Endodermal cell (in vitro differentiated cells): Measurements from ENCODE around the gene TFRC. TPM values are rescaled to one million over a fixed set of nuclear protein-coding genes. Genes with fewer than 3 reads are reported as not detected.
"Not testable (repeated sequence)": the region's sequence is repeated elsewhere in the genome, so short reads cannot be mapped to it uniquely, and the experiment has no call there.

ENCODE experiments used
- DNase-seq: peaks from one replicate; pipeline ENCODE4 v3.0.0-alpha.2; 2017
- H3K27ac ChIP-seq: 2 replicates; pipeline ENCODE4 v1.5.1; 2013; ENCODE audit warnings: mild to moderate bottlenecking, low read depth, low read length, moderate library complexity
- H3K27me3 ChIP-seq: 2 replicates; pipeline ENCODE4 v1.6.1; 2013; ENCODE audit warnings: mild to moderate bottlenecking, low read length, moderate library complexity; ENCODE audit not compliant: insufficient read depth, control insufficient read depth, poor library complexity, severe bottlenecking
- H3K36me3 ChIP-seq: 2 replicates; pipeline ENCODE4 v1.7.0; 2013; ENCODE audit warnings: mild to moderate bottlenecking, low read length, moderate library complexity; ENCODE audit not compliant: control insufficient read depth, insufficient read depth
- H3K4me1 ChIP-seq: one replicate; pipeline ENCODE4 v1.7.0; 2013; ENCODE audit warnings: low read length; ENCODE audit not compliant: control insufficient read depth, insufficient read depth
- H3K4me3 ChIP-seq: 2 replicates; pipeline ENCODE4 v1.5.1; 2013; ENCODE audit warnings: mild to moderate bottlenecking, low read length, moderate library complexity
- H3K9ac ChIP-seq: 2 replicates; pipeline ENCODE4 v1.6.1; 2013; ENCODE audit warnings: mild to moderate bottlenecking, low read length, moderate library complexity; ENCODE audit not compliant: poor library complexity, severe bottlenecking; ENCODE audit errors: extremely low read depth
- H3K9me3 ChIP-seq: 2 replicates; pipeline ENCODE4 v1.6.1; 2013; ENCODE audit warnings: mild to moderate bottlenecking, low read length, moderate library complexity; ENCODE audit not compliant: control insufficient read depth
- H3K27ac Mint-ChIP-seq: 2 replicates; pipeline ENCODE4 v1.8.0; 2020; ENCODE audit warnings: mixed read lengths
- H3K27me3 Mint-ChIP-seq: 2 replicates; pipeline ENCODE4 v1.8.0; 2021; ENCODE audit warnings: mild to moderate bottlenecking, mixed read lengths; ENCODE audit not compliant: insufficient read depth
- H3K36me3 Mint-ChIP-seq: 2 replicates; pipeline ENCODE4 v1.8.0; 2020; ENCODE audit warnings: low read depth, mixed read lengths
- H3K4me1 Mint-ChIP-seq: 2 replicates; pipeline ENCODE4 v1.8.0; 2020; ENCODE audit warnings: mixed read lengths
- H3K4me3 Mint-ChIP-seq: 2 replicates; pipeline ENCODE4 v1.8.0; 2020; ENCODE audit warnings: mild to moderate bottlenecking, moderate library complexity, mixed read lengths
- H3K9me3 Mint-ChIP-seq: 2 replicates; pipeline ENCODE4 v1.8.0; 2020; ENCODE audit warnings: mild to moderate bottlenecking, mixed read lengths
- CTCF ChIP-seq: fragments of 200-600 bp; sonication (generic); conservative IDR thresholded peaks from 2 replicates; pipeline ENCODE4 v1.5.0; 2021; ENCODE audit warnings: antibody characterized with exemption, mild to moderate bottlenecking
- WGBS, 2 experiments: methylation state at CpG; one replicate each; pipeline versions ENCODE4 v1.1.5 to v1.1.7; 2013; ENCODE audit warnings: missing lambda C conversion rate in 2 of 2, mixed read lengths in 1 of 2; ENCODE audit not compliant: insufficient coverage in 1 of 2, insufficient read length in 1 of 2; 5-methylcytosine and 5-hydroxymethylcytosine counted together
- total RNA-seq, 2 donors: library from RNA; stranded (reverse); fragmentation: NEBNext Ultra II Directional in 1 of 2; extraction: Animal tissue kit (Norgen Biotek cat#: 25700) in 1 of 2; gene quantifications; 2 replicates in 1 of 2; 3 replicates in 1 of 2; pipeline ENCODE4 v1.2.1, GENCODE V29; 2021

Gene TFRC
- total RNA-seq, 2 donors from 2014 or later = 69.0 to 90.0 TPM

GRCh38 chr3:196108075-196108743, 26.3 kb upstream of the TFRC start:
- Mint-ChIP-seq H3K4me3 (no peak overlapping the region), H3K9me3 (no peaks in the 10 kb centered on the region), H3K27ac (peak overlapping the region; percentile 86), H3K36me3 (no peaks in the 10 kb centered on the region), H3K27me3 (no peaks in the 10 kb centered on the region), H3K4me1 (peaks cover 8% of the 10 kb centered on the region)
- peak; percentile 27 for TF ChIP-seq CTCF
- H3K9ac ChIP-seq = no peak overlapping the region
- 66 to 70% methylated on average over 11 to 13 of the region's 13 CpGs for WGBS, 2 experiments
- H3K27ac ChIP-seq = no peak overlapping the region
- peak; percentile 83 for DNase-seq
- H3K27me3 ChIP-seq = no peaks in the 10 kb centered on the region
- H3K36me3 ChIP-seq = no peaks in the 10 kb centered on the region
- H3K4me1 ChIP-seq = peaks cover 5% of the 10 kb centered on the region
- no peak overlapping the region for H3K4me3 ChIP-seq
- H3K9me3 ChIP-seq = no peaks in the 10 kb centered on the region

- H3K36me3 ChIP-seq, H3K9ac ChIP-seq, H3K27ac Mint-ChIP-seq, H3K36me3 Mint-ChIP-seq, H3K4me3 Mint-ChIP-seq, H3K27me3 Mint-ChIP-seq, H3K4me1 ChIP-seq, H3K9me3 Mint-ChIP-seq, H3K27ac ChIP-seq, DNase-seq, H3K4me3 ChIP-seq, H3K9me3 ChIP-seq, H3K4me1 Mint-ChIP-seq, H3K27me3 ChIP-seq: not testable (repeated sequence)
- 80 to 95% methylated on average over 2 to 12 of the region's 12 CpGs for WGBS, 2 experiments
Measured at GRCh38 chr3:196104707-196105106, 22.8 kb upstream of the TFRC start.

GRCh38 chr3:196098365-196098980, 16.6 kb upstream of the TFRC start:
- not testable (repeated sequence) for H3K9me3 ChIP-seq, H3K27me3 ChIP-seq, H3K9ac ChIP-seq, H3K4me3 Mint-ChIP-seq, DNase-seq, H3K9me3 Mint-ChIP-seq, H3K4me1 Mint-ChIP-seq, H3K27ac Mint-ChIP-seq, H3K27ac ChIP-seq, H3K4me1 ChIP-seq, H3K36me3 Mint-ChIP-seq, H3K4me3 ChIP-seq, H3K27me3 Mint-ChIP-seq, H3K36me3 ChIP-seq
- WGBS, 2 experiments = 74% methylated on average over 5 of the region's 8 CpGs; no CpG with 5 or more reads in 1 of the 2 experiments

- H3K4me1 Mint-ChIP-seq = no peaks in the 10 kb centered on the region
- H3K27me3 ChIP-seq = no peaks in the 10 kb centered on the region
- no peaks in the 10 kb centered on the region for H3K4me1 ChIP-seq
- no peak overlapping the region for H3K27ac Mint-ChIP-seq
- peaks cover 3% of the 10 kb centered on the region for H3K9me3 Mint-ChIP-seq
- no peaks in the 10 kb centered on the region for H3K9me3 ChIP-seq
- H3K4me3 ChIP-seq = no peak overlapping the region
- H3K27ac ChIP-seq = no peak overlapping the region
- DNase-seq = no peak
- TF ChIP-seq CTCF = no peak
- H3K4me3 Mint-ChIP-seq = no peak overlapping the region
- peaks cover 4% of the 10 kb centered on the region for H3K27me3 Mint-ChIP-seq
- WGBS, 2 experiments = 86 to 91% methylated on average over 1 to 5 of the region's 5 CpGs
- no peaks in the 10 kb centered on the region for H3K36me3 Mint-ChIP-seq
- no peak overlapping the region for H3K9ac ChIP-seq
- no peaks in the 10 kb centered on the region for H3K36me3 ChIP-seq
Measured at GRCh38 chr3:196097373-196098154, 15.7 kb upstream of the TFRC start.
